Erythroblast (primary cell): Measurements from ENCODE around the gene TOR1AIP2.

ENCODE experiments used
- GATA1 ChIP-seq: IDR thresholded peaks from 2 replicates; pipeline ENCODE4 v1.6.1; 2011; ENCODE audit warnings: low read depth, mild to moderate bottlenecking, control low read depth, low read length, moderate library complexity
- POLR2A ChIP-seq: IDR thresholded peaks from 2 replicates; pipeline ENCODE4 v1.6.1; 2011; ENCODE audit warnings: mild to moderate bottlenecking, low read length

- TF ChIP-seq GATA1: no peak
- TF ChIP-seq POLR2A: no peak
Observed at GRCh38 chr1:179798864-179799516, 78.6 kb downstream of the TOR1AIP2 start.
